Fibroblast of skin of left biceps (primary cell): Measurements from ENCODE around the gene MROH2A.

Experiments used
- DNase-seq, 2 experiments: peaks; one replicate each; pipeline ENCODE4 v3.0.0-alpha.2; 2013; ENCODE audit warnings: low read depth in 2 of 2

The MROH2A gene

GRCh38 chr2:233761040-233761769 is 16.9 kb upstream of the MROH2A start:
- no peak for DNase-seq

GRCh38 chr2:233764264-233764663 is 13.9 kb upstream of the MROH2A start:
- no peak for DNase-seq

- no peak for DNase-seq
These were observed 13.4 kb upstream of the MROH2A start for GRCh38 chr2:233764761-233765160.

GRCh38 chr2:233766416-233766815 is 11.7 kb upstream of the MROH2A start:
- DNase-seq, result no peak

GRCh38 chr2:233768076-233768475 is 10.1 kb upstream of the MROH2A start:
- DNase-seq, result no peak

- no peak for DNase-seq
These were observed 8.9 kb upstream of the MROH2A start for GRCh38 chr2:233769260-233769659.

- no peak for DNase-seq
These were observed 6.0 kb upstream of the MROH2A start for GRCh38 chr2:233772153-233772552.

GRCh38 chr2:233772583-233772982 is 5.5 kb upstream of the MROH2A start:
- DNase-seq, result no peak

- DNase-seq, result no peak
These were observed 4.3 kb upstream of the MROH2A start for GRCh38 chr2:233773854-233774253.

- no peak for DNase-seq
These were observed 2.7 kb upstream of the MROH2A start for GRCh38 chr2:233775414-233775813.

GRCh38 chr2:233779722-233780121 is 1.6 kb downstream of the MROH2A start:
- DNase-seq, result no peak

GRCh38 chr2:233780771-233781170 is 2.6 kb downstream of the MROH2A start:
- DNase-seq, result no peak

GRCh38 chr2:233789554-233789953 is 11.4 kb downstream of the MROH2A start:
- no peak for DNase-seq

- no peak for DNase-seq
These were observed 13.2 kb downstream of the MROH2A start for GRCh38 chr2:233791151-233791882.

- no peak for DNase-seq
These were observed 13.8 kb downstream of the MROH2A start for GRCh38 chr2:233791883-233792329.

GRCh38 chr2:233792720-233793119 is 14.6 kb downstream of the MROH2A start:
- no peak for DNase-seq

- DNase-seq, result no peak
These were observed 15.5 kb downstream of the MROH2A start for GRCh38 chr2:233793465-233794127.

- DNase-seq, result no peak
These were observed 16.1 kb downstream of the MROH2A start for GRCh38 chr2:233794128-233794658.

GRCh38 chr2:233795735-233796171 is 17.6 kb downstream of the MROH2A start:
- no peak for DNase-seq

- DNase-seq, result no peak
These were observed 18.1 kb downstream of the MROH2A start for GRCh38 chr2:233796254-233796653.

- no peak for DNase-seq
These were observed 20.4 kb downstream of the MROH2A start for GRCh38 chr2:233798335-233799086.
